Medulla oblongata (tissue), 1 donor: ENCODE results near the gene CD58.
A peak's percentile ranks its signal among the peaks of the same experiment; 100 is the strongest.

Source experiments
- DNase-seq: peaks from one replicate; pipeline ENCODE4 v3.0.0-alpha.2; 2015; ENCODE audit errors: extremely low spot score

CD58 gene

GRCh38 chr1:116544588-116545358 is 26.1 kb downstream of the CD58 start:
- DNase-seq, result no peak

GRCh38 chr1:116540088-116540487 is 30.7 kb downstream of the CD58 start:
- no peak for DNase-seq

- no peak for DNase-seq
These were observed 32.3 kb downstream of the CD58 start for GRCh38 chr1:116538544-116538943.

GRCh38 chr1:116537898-116538297 is 32.9 kb downstream of the CD58 start:
- peak; percentile 35 for DNase-seq

- no peak for DNase-seq
These were observed 33.6 kb downstream of the CD58 start for GRCh38 chr1:116537040-116537831.

- DNase-seq, result no peak
These were observed 36.6 kb downstream of the CD58 start for GRCh38 chr1:116534014-116534739.

- DNase-seq, result no peak
These were observed 37.4 kb downstream of the CD58 start for GRCh38 chr1:116533429-116533820.

GRCh38 chr1:116532671-116533428 is 38.0 kb downstream of the CD58 start:
- DNase-seq, result no peak

GRCh38 chr1:116531917-116532316 is 38.9 kb downstream of the CD58 start:
- no peak for DNase-seq

- DNase-seq, result no peak
These were observed 41.1 kb downstream of the CD58 start for GRCh38 chr1:116529681-116530080.

- no peak for DNase-seq
These were observed 41.6 kb downstream of the CD58 start for GRCh38 chr1:116529199-116529631.

GRCh38 chr1:116528329-116529083 is 42.3 kb downstream of the CD58 start:
- DNase-seq, result no peak

- no peak for DNase-seq
These were observed 45.4 kb downstream of the CD58 start for GRCh38 chr1:116525440-116525839.

GRCh38 chr1:116521186-116521585 is 49.6 kb downstream of the CD58 start:
- DNase-seq, result no peak

- no peak for DNase-seq
These were observed 52.4 kb downstream of the CD58 start for GRCh38 chr1:116518400-116518799.

GRCh38 chr1:116516631-116517030 is 54.2 kb downstream of the CD58 start:
- no peak for DNase-seq

GRCh38 chr1:116515702-116516101 is 55.1 kb downstream of the CD58 start:
- DNase-seq, result no peak

- DNase-seq, result no peak
These were observed 55.9 kb downstream of the CD58 start for GRCh38 chr1:116514708-116515525.

- no peak for DNase-seq
These were observed 56.9 kb downstream of the CD58 start for GRCh38 chr1:116513956-116514355.

- no peak for DNase-seq
These were observed 59.3 kb downstream of the CD58 start for GRCh38 chr1:116511459-116512019.
